Activated naive CD8-positive, alpha-beta T cell treated with anti-CD3 and anti-CD28 coated beads, Interleukin-2, amount 50 U/mL, for 24 hours (primary cell): ENCODE data around the gene ARL5A.
"Not testable (repeated sequence)": the region's sequence is repeated elsewhere in the genome, so short reads cannot be mapped to it uniquely, and the experiment has no call there.

Source experiments
- ATAC-seq: fragments of 150-1000 bp; cut with Tn5 transposase; one replicate; pipeline ENCODE4 v1.10.0; 2021
- DNase-seq: peaks from one replicate; pipeline ENCODE4 v3.0.0; 2021
- H3K27ac Mint-ChIP-seq: one replicate; pipeline ENCODE4 v1.8.0; 2021; ENCODE audit warnings: mild to moderate bottlenecking, mixed read lengths
- H3K27me3 Mint-ChIP-seq: one replicate; pipeline ENCODE4 v1.8.0; 2021; ENCODE audit warnings: mixed read lengths
- H3K36me3 Mint-ChIP-seq: one replicate; pipeline ENCODE4 v1.8.0; 2021; ENCODE audit warnings: low read depth, mixed read lengths
- H3K4me1 Mint-ChIP-seq: one replicate; pipeline ENCODE4 v1.8.0; 2021; ENCODE audit warnings: mixed read lengths
- H3K4me3 Mint-ChIP-seq: one replicate; pipeline ENCODE4 v1.8.0; 2021; ENCODE audit warnings: mild to moderate bottlenecking, moderate library complexity, mixed read lengths
- H3K9me3 Mint-ChIP-seq: one replicate; pipeline ENCODE4 v1.8.0; 2021; ENCODE audit warnings: mixed read lengths

ARL5A gene

GRCh38 chr2:151794422-151794821 lies 33.8 kb downstream of the ARL5A start:
- not testable (repeated sequence) for H3K27me3 Mint-ChIP-seq, H3K4me1 Mint-ChIP-seq, DNase-seq, H3K4me3 Mint-ChIP-seq, ATAC-seq, H3K27ac Mint-ChIP-seq
- Mint-ChIP-seq H3K36me3 (peaks cover 32% of the 10 kb centered on the region), H3K9me3 (peaks cover 15% of the 10 kb centered on the region)

DNA sequence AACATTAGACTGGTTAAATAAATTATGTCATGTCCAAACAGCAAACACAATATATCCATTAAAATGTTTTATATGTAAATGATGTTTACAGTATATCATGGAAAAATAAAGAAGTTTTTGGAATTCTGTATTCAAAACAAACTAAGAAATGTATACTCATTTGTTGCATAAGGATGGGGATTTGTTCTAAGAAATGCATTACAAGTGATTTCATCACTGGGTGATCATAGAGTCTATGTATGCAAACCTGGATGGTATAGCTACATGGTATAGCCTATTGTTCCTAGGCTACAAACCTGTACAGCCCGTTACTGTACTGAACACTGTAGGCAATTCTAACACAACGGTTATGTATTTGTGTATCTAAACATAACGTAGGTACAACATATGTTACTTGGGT lies 35.1 kb downstream of the ARL5A start:
- Mint-ChIP-seq H3K9me3 (peaks cover 15% of the 10 kb centered on the region), H3K4me1 (no peaks in the 10 kb centered on the region), H3K27ac (no peak overlapping the region), H3K27me3 (no peaks in the 10 kb centered on the region), H3K4me3 (no peak overlapping the region), H3K36me3 (peaks cover 33% of the 10 kb centered on the region)
- DNase-seq: no peak
- no peak for ATAC-seq

DNA sequence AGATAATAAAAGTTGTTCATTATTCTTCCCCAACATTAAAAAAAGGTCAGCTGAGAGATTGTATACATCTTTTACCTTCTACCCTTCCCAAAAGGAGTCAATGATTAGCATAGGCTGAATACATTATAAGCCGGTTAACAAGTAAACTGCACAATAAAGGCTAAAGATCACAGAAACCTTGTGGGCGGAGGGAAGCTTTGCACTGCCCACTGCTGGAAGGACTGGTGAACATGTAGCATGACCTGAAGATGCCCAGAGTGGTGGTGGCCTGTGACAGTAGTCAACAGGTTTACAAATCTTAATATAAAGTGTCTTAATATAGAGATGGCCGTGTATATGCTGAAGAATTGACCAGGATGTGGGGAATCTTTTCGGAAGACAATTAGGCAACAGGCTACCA lies 35.6 kb downstream of the ARL5A start:
- H3K9me3 Mint-ChIP-seq: peaks cover 15% of the 10 kb centered on the region
- DNase-seq (no peak), ATAC-seq (no peak)
- H3K4me1 Mint-ChIP-seq: no peaks in the 10 kb centered on the region
- H3K36me3 Mint-ChIP-seq: peaks cover 32% of the 10 kb centered on the region
- no peak overlapping the region for H3K27ac Mint-ChIP-seq
- H3K27me3 Mint-ChIP-seq: no peaks in the 10 kb centered on the region
- no peak overlapping the region for H3K4me3 Mint-ChIP-seq

GRCh38 chr2:151791545-151791944 lies 36.7 kb downstream of the ARL5A start:
- H3K4me1 Mint-ChIP-seq: no peaks in the 10 kb centered on the region
- H3K27me3 Mint-ChIP-seq: no peaks in the 10 kb centered on the region
- H3K9me3 Mint-ChIP-seq: peaks cover 15% of the 10 kb centered on the region
- peaks cover 27% of the 10 kb centered on the region for H3K36me3 Mint-ChIP-seq
- H3K27ac Mint-ChIP-seq: no peak overlapping the region
- DNase-seq (no peak), ATAC-seq (no peak)
- no peak overlapping the region for H3K4me3 Mint-ChIP-seq

GRCh38 chr2:151790689-151791088 lies 37.5 kb downstream of the ARL5A start:
- Mint-ChIP-seq H3K4me1 (no peaks in the 10 kb centered on the region), H3K36me3 (peaks cover 27% of the 10 kb centered on the region), H3K27me3 (no peaks in the 10 kb centered on the region), H3K27ac (peak overlapping the region; percentile 32), H3K4me3 (no peak overlapping the region), H3K9me3 (peaks cover 15% of the 10 kb centered on the region)
- ATAC-seq: no peak
- no peak for DNase-seq

DNA sequence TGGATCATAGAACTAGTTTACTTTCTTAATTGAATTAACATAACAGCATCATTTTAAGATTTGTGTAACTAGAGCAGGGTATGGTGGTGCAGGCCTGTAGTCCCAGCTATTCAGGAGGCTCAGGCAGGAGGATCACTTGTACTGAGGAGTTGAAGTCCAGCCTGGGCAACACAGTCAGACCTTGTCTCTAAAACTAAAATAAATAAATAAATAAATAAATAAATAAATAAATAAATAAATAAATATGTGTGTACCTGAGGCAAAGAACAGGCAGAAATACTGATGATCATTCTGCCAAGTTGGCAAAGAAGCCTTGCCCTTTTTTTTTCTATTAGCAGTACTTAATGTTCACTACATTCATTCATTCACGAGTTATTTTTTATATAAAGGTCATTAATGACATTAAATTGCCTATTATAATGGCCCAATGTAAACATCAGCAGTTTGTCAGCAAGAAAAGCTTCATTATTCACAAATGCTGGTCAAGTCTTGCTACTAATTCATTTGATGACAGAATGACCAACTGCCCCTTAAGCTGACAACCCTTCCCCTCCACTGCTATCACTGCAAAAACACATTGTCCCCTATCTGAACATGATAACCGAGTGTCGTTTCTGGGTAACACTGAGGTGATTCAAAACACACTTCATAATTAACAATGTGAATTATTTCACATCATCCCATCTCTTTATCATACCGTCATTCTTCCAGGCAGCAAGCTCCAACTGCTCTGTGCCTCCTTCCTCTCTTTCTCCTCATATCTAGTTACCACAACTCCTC lies 39.0 kb downstream of the ARL5A start:
- H3K27ac Mint-ChIP-seq: no peak overlapping the region
- H3K4me1 Mint-ChIP-seq: no peaks in the 10 kb centered on the region
- H3K4me3 Mint-ChIP-seq: no peak overlapping the region
- no peak for DNase-seq
- ATAC-seq: no peak
- peaks cover 35% of the 10 kb centered on the region for H3K36me3 Mint-ChIP-seq
- peaks cover 15% of the 10 kb centered on the region for H3K9me3 Mint-ChIP-seq
- no peaks in the 10 kb centered on the region for H3K27me3 Mint-ChIP-seq

DNA sequence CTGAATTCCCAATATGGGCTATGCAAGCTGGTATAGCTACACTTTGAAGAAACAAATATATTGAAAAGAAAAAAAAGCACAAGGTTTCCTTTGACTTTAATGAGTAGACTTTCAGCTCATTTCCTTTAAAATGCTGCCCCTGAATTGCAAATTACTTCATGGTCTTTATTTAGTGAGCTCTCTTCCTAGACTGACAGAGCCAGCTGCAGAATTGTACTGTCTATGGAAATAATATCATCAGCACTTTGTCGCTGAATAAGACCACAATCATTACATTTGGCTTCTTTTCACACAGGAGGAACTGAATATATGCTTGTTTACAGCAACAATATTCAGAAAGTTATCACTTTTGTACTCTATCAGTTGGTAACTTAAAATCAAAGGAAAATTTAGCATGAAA lies 41.7 kb downstream of the ARL5A start:
- DNase-seq: no peak
- Mint-ChIP-seq H3K4me1 (no peaks in the 10 kb centered on the region), H3K36me3 (peaks cover 31% of the 10 kb centered on the region), H3K4me3 (no peak overlapping the region), H3K27ac (no peak overlapping the region), H3K9me3 (peaks cover under 1% of the 10 kb centered on the region), H3K27me3 (no peaks in the 10 kb centered on the region)
- no peak for ATAC-seq

GRCh38 chr2:151786077-151786476 lies 42.1 kb downstream of the ARL5A start:
- Mint-ChIP-seq H3K27me3 (no peaks in the 10 kb centered on the region), H3K36me3 (peaks cover 30% of the 10 kb centered on the region), H3K27ac (no peak overlapping the region), H3K4me3 (no peak overlapping the region), H3K4me1 (no peaks in the 10 kb centered on the region), H3K9me3 (no peaks in the 10 kb centered on the region)
- DNase-seq (no peak), ATAC-seq (no peak)

- no peak overlapping the region for H3K27ac Mint-ChIP-seq
- peaks cover 3% of the 10 kb centered on the region for H3K9me3 Mint-ChIP-seq
- ATAC-seq: no peak
- no peaks in the 10 kb centered on the region for H3K27me3 Mint-ChIP-seq
- no peak overlapping the region for H3K4me3 Mint-ChIP-seq
- DNase-seq: no peak
- H3K36me3 Mint-ChIP-seq: peaks cover 40% of the 10 kb centered on the region
- H3K4me1 Mint-ChIP-seq: no peaks in the 10 kb centered on the region
Observed at GRCh38 chr2:151783133-151783520, 45.1 kb downstream of the ARL5A start.

DNA sequence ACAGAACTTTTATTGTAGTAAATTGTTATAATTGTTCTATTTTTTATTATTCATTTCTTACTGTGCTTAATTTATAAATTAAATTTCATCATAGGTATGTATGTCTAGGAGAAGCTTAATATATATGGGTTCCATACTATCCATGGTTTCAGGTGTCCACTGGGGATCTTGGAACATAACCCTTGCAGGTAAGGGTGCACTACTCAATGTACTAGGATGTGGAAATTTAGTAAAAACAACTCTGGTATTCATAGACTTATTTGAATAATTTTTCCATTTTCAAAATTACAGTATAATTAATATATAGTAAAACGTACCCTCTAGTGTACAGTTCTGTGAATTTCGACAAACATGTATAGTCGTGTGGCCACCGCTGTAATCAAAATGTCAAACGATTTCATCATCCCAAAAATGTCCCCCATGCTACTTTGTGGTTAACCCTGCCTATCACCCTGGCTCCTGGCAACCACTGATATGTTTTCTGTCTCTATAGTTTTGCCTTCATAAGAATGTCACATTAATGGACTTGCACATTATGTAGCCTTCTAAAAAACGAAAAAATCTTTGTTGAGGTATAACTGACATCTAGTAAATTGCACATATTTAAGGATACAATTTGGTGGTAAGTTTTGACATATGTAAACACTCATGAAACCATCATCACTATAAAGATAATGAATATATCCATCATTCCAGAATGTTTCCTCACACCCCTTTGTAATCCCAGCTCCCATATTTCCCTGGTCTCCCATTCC lies 45.7 kb downstream of the ARL5A start:
- ATAC-seq: no peak
- no peaks in the 10 kb centered on the region for H3K27me3 Mint-ChIP-seq
- no peak overlapping the region for H3K4me3 Mint-ChIP-seq
- H3K36me3 Mint-ChIP-seq: peaks cover 42% of the 10 kb centered on the region
- H3K27ac Mint-ChIP-seq: no peak overlapping the region
- peaks cover 3% of the 10 kb centered on the region for H3K9me3 Mint-ChIP-seq
- no peak for DNase-seq
- no peaks in the 10 kb centered on the region for H3K4me1 Mint-ChIP-seq

DNA sequence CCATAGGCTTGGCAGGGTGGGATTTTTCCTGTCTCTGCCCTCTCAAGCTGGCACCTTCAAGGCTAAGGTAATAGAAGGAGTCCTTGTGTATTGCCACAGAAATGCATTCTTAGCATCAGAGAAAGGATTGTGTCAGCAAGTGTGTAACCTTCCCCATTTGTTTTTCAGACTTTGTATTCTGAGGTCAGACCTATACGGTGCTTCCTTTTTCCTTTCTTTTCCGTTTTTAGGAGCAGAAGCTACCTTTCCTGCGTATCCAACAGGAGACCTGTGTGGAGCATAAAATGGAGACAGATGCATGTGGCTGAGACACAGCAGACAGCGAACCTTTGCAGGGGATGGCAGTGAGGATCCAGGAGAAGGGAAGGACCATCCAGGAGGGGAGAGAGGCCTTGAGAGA lies 46.6 kb downstream of the ARL5A start:
- Mint-ChIP-seq H3K4me1 (no peaks in the 10 kb centered on the region), H3K27me3 (no peaks in the 10 kb centered on the region), H3K9me3 (peaks cover 3% of the 10 kb centered on the region), H3K4me3 (no peak overlapping the region), H3K27ac (no peak overlapping the region), H3K36me3 (peaks cover 51% of the 10 kb centered on the region)
- ATAC-seq (no peak), DNase-seq (no peak)

GRCh38 chr2:151780938-151781337 lies 47.3 kb downstream of the ARL5A start:
- Mint-ChIP-seq H3K27ac (no peak overlapping the region), H3K4me3 (no peak overlapping the region), H3K9me3 (peaks cover 3% of the 10 kb centered on the region)

DNA sequence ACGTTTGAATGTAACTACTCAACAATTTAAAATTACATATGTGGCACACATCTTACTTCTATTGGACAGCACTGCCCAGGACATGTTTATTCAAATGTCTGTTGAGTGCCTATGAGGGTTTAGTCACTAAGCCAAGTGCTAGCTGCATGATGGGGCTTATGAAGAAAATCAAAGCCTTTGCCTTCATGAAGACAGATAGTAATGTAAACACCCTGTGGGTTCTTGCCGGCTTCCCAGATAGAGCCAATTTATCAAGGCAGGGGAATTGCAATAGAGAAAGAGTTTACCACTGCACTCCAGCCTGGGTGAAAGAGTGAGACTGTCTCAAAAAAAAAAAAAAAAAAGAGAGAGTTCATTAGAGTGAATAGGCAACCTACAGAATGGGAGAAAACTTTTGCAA lies 50.3 kb downstream of the ARL5A start:
- ATAC-seq: no peak
- Mint-ChIP-seq H3K27me3 (no peaks in the 10 kb centered on the region), H3K36me3 (peaks cover 52% of the 10 kb centered on the region)

More at GRCh38 chr2:151780938-151781337, 47.3 kb downstream of the ARL5A start:
- DNase-seq (no peak), ATAC-seq (no peak)
- no peaks in the 10 kb centered on the region for H3K27me3 Mint-ChIP-seq
- H3K36me3 Mint-ChIP-seq: peaks cover 58% of the 10 kb centered on the region
- H3K4me1 Mint-ChIP-seq: no peaks in the 10 kb centered on the region

DNA sequence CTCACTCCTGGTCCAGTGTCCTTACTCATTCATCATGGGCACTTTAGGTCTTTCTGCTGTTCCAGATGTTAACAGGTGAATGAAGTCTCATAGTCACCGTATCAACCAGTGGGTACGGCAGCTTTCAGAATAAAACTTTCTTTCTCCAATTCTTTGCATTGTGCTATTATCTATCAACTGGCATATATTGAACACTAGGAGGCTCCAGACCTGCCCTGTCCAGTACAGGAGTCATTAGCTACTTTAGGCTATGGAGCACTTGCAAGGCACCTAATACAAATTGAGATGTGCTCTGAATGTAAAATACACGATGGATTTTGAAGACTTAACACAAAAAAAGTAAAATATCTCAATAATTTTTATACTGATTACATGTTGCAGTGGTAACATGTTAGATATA lies 50.7 kb downstream of the ARL5A start:
- H3K27ac Mint-ChIP-seq: no peak overlapping the region

More for the DNA sequence above, 50.3 kb downstream of the ARL5A start:
- no peak for DNase-seq
- Mint-ChIP-seq H3K4me1 (peaks cover 10% of the 10 kb centered on the region), H3K4me3 (no peak overlapping the region), H3K9me3 (peaks cover 3% of the 10 kb centered on the region), H3K27ac (no peak overlapping the region)

GRCh38 chr2:151776367-151776766 lies 51.9 kb downstream of the ARL5A start:
- Mint-ChIP-seq H3K27me3 (no peaks in the 10 kb centered on the region), H3K9me3 (peaks cover 3% of the 10 kb centered on the region), H3K4me3 (no peak overlapping the region), H3K36me3 (peaks cover 43% of the 10 kb centered on the region), H3K4me1 (peaks cover 10% of the 10 kb centered on the region), H3K27ac (no peak overlapping the region)
- DNase-seq: no peak
- ATAC-seq: no peak

More for the DNA sequence above, 50.7 kb downstream of the ARL5A start:
- H3K4me3 Mint-ChIP-seq: no peak overlapping the region
- no peak for ATAC-seq
- H3K9me3 Mint-ChIP-seq: peaks cover 3% of the 10 kb centered on the region
- H3K27me3 Mint-ChIP-seq: no peaks in the 10 kb centered on the region
- H3K36me3 Mint-ChIP-seq: peaks cover 48% of the 10 kb centered on the region
- peaks cover 10% of the 10 kb centered on the region for H3K4me1 Mint-ChIP-seq
- no peak for DNase-seq
